HCT116 (cell line): ENCODE data around the gene DCP1A. TPM values are rescaled to one million over a fixed set of nuclear protein-coding genes. Genes with fewer than 3 reads are reported as not detected.

Source experiments
- ATAC-seq: fragments of 200-7000 bp; cut with Tn5 transposase; 2 replicates; pipeline ENCODE4 v1.9.1; 2020; ENCODE audit warnings: mild to moderate bottlenecking, moderate library complexity
- BruUV-seq: library from RNA; stranded (reverse); fragments of 400-500 nt; replicated peaks from 2 replicates; lab custom pipeline; 2021; lab: Mats Ljungman, UMichigan
- CTCF ChIA-PET: fragments of 300-600 bp; sonication (Branson Sonifier 250); formaldehyde crosslinking; loops from one replicate; lab custom pipeline; 2021; ENCODE audit warnings: antibody characterized with exemption; lab: Charles Lee
- POLR2A ChIA-PET: fragments of 300-600, 350-600 bp; sonication (Branson Sonifier 250); formaldehyde crosslinking; loops from one replicate; lab custom pipeline; 2021; ENCODE audit warnings: antibody characterized with exemption; lab: Charles Lee
- RAD21 ChIA-PET, 2 experiments: fragments of 300-600 bp; sonication (Branson Sonifier 250); formaldehyde crosslinking; loops; one replicate each; lab custom pipeline; 2023; ENCODE audit warnings: low total read pairs in 2 of 2; ENCODE audit not compliant: uncharacterized antibody in 2 of 2, unreplicated experiment in 2 of 2, low non-redundant PET in 1 of 2; lab: Charles Lee
- DNase-seq: peaks from one replicate; pipeline ENCODE4 v3.0.0-alpha.2; 2010; ENCODE audit warnings: low read depth, low spot score
- H2AFZ ChIP-seq: fragments of 200-600 bp; shearing (Covaris generic), sonication (generic); 2 replicates; pipeline ENCODE4 v1.6.1; 2017; ENCODE audit warnings: low read depth, mixed run types, mixed read lengths, antibody characterized with exemption, low read length; ENCODE audit not compliant: poor library complexity, severe bottlenecking
- H3K27ac ChIP-seq: 2 replicates; pipeline ENCODE4 v1.5.1; 2012; ENCODE audit warnings: low read depth, low read length
- H3K27me3 ChIP-seq: fragments of 200-600 bp; sonication (generic); 2 replicates; pipeline ENCODE4 v1.6.1; 2016; ENCODE audit warnings: mixed run types, low read length, mixed read lengths; ENCODE audit not compliant: insufficient read depth
- H3K36me3 ChIP-seq, 2 experiments: fragments of 200-500 bp in 1 of 2; fragments of 200-600 bp in 1 of 2; sonication (Bioruptor generic) in 1 of 2; sonication (generic) in 1 of 2; 2 replicates each; pipeline versions ENCODE4 v1.5.1 to v1.6.1; 2014 to 2016; ENCODE audit warnings: low read length in 2 of 2, inconsistent platforms in 1 of 2, mixed read lengths in 1 of 2, mixed run types in 1 of 2; ENCODE audit not compliant: insufficient read depth in 2 of 2, control insufficient read depth in 1 of 2
- H3K4me1 ChIP-seq, 2 experiments: fragments of 200-600 bp in 1 of 2; sonication (generic) in 1 of 2; 2 replicates each; pipeline versions ENCODE4 v1.5.1 to v1.6.1; 2012 to 2017; ENCODE audit warnings: low read length in 2 of 2, inconsistent platforms in 1 of 2, mild to moderate bottlenecking in 1 of 2, mixed read lengths in 1 of 2, mixed run types in 1 of 2, moderate library complexity in 1 of 2; ENCODE audit not compliant: insufficient read depth in 2 of 2, control insufficient read depth in 1 of 2
- H3K4me2 ChIP-seq: fragments of 200-600 bp; sonication (generic); 2 replicates; pipeline ENCODE4 v1.6.1; 2017; ENCODE audit warnings: mixed run types, low read length, mixed read lengths
- H3K4me3 ChIP-seq, 2 experiments: fragments of 200-600 bp in 1 of 2; sonication (generic) in 1 of 2; replicated peaks in 1 of 2; 2 replicates each; pipeline ENCODE4 v1.5.1; 2011 to 2016; ENCODE audit warnings: low read length in 2 of 2, control low read depth in 1 of 2, low read depth in 1 of 2, mild to moderate bottlenecking in 1 of 2, mixed read lengths in 1 of 2, mixed run types in 1 of 2
- H3K79me2 ChIP-seq: fragments of 200-600 bp; sonication (generic); 2 replicates; pipeline ENCODE4 v1.6.1; 2017; ENCODE audit warnings: mild to moderate bottlenecking, mixed run types, low read length, moderate library complexity, mixed read lengths; ENCODE audit not compliant: insufficient read depth
- H3K9ac ChIP-seq: fragments of 200-600 bp; sonication (generic); 2 replicates; pipeline ENCODE4 v1.6.1; 2016; ENCODE audit warnings: low read length, mixed read lengths
- H3K9me2 ChIP-seq: fragments of 200-600 bp; sonication (generic), shearing (Covaris generic); 2 replicates; pipeline ENCODE4 v1.6.1; 2017; ENCODE audit warnings: mixed run types, mild to moderate bottlenecking, moderate library complexity; ENCODE audit not compliant: insufficient read depth
- H3K9me3 ChIP-seq, 2 experiments: fragments of 200-500 bp in 1 of 2; fragments of 200-600 bp in 1 of 2; sonication (Bioruptor generic) in 1 of 2; sonication (generic) in 1 of 2; 2 replicates each; pipeline ENCODE4 v1.6.1; 2014 to 2017; ENCODE audit warnings: low read length in 2 of 2, mixed read lengths in 2 of 2, inconsistent platforms in 1 of 2, low read depth in 1 of 2, mild to moderate bottlenecking in 1 of 2, mixed run types in 1 of 2, moderate library complexity in 1 of 2; ENCODE audit not compliant: control insufficient read depth in 1 of 2, insufficient read depth in 1 of 2
- H4K20me1 ChIP-seq: fragments of 200-600 bp; sonication (generic), shearing (Covaris generic); 2 replicates; pipeline ENCODE4 v1.6.1; 2017; ENCODE audit warnings: mixed run types, mild to moderate bottlenecking, moderate library complexity; ENCODE audit not compliant: insufficient read depth
- CEBPB ChIP-seq: IDR thresholded peaks from 2 replicates; pipeline ENCODE4 v1.6.1; 2012; ENCODE audit warnings: low read depth
- EGR1 ChIP-seq: IDR thresholded peaks from 2 replicates; pipeline ENCODE4 v1.6.1; 2012; ENCODE audit warnings: low read depth
- ELF1 ChIP-seq: IDR thresholded peaks from 2 replicates; pipeline ENCODE4 v1.6.1; 2012; ENCODE audit warnings: low read depth, borderline replicate concordance
- EZH2 ChIP-seq: fragments of 200-600 bp; sonication (generic); IDR thresholded peaks from 2 replicates; pipeline ENCODE4 v1.6.1; 2017; ENCODE audit warnings: antibody characterized with exemption, mixed run types
- JUND ChIP-seq: IDR thresholded peaks from 2 replicates; pipeline ENCODE4 v1.6.1; 2012
- POLR2A ChIP-seq: IDR thresholded peaks from 2 replicates; pipeline ENCODE4 v1.7.0; 2011; ENCODE audit warnings: borderline replicate concordance; ENCODE audit not compliant: insufficient read depth, insufficient read length; ENCODE audit errors: extremely low read depth
- POLR2AphosphoS5 ChIP-seq: IDR thresholded peaks from 2 replicates; pipeline ENCODE4 v1.6.1; 2011; ENCODE audit warnings: mild to moderate bottlenecking, low read depth, low read length, moderate library complexity
- RAD21 ChIP-seq: IDR thresholded peaks from 2 replicates; pipeline ENCODE4 v1.6.1; 2012; ENCODE audit warnings: low read depth, mild to moderate bottlenecking
- SP1 ChIP-seq: IDR thresholded peaks from 2 replicates; pipeline ENCODE4 v1.6.1; 2012; ENCODE audit warnings: low read depth
- SRF ChIP-seq: IDR thresholded peaks from 2 replicates; pipeline ENCODE4 v1.6.1; 2012; ENCODE audit warnings: low read depth
- TCF7L2 ChIP-seq: IDR thresholded peaks from 2 replicates; pipeline ENCODE4 v1.7.0; 2011; ENCODE audit warnings: borderline replicate concordance, inconsistent platforms; ENCODE audit not compliant: insufficient read depth, insufficient read length; ENCODE audit errors: extremely low read depth
- YY1 ChIP-seq: IDR thresholded peaks from 2 replicates; pipeline ENCODE4 v1.6.1; 2011; ENCODE audit warnings: low read length, low read depth, moderate library complexity, mild to moderate bottlenecking; ENCODE audit not compliant: insufficient replicate concordance; ENCODE audit errors: extremely low read depth
- ZFX ChIP-seq: fragments of 450-650 bp; IDR thresholded peaks from 2 replicates; pipeline ENCODE4 v1.6.1; 2017
- intact Hi-C: fragments of 100-400 bp; cut with micrococcal nuclease; formaldehyde crosslinking; loops from 2 replicates; pipeline ENCODE4 v1.10.0; 2022
- total RNA-seq: library from RNA; stranded (reverse); gene quantifications from one replicate; pipeline ENCODE4 v1.2.1, GENCODE V29; 2021; ENCODE audit not compliant: unreplicated experiment
- TF ChIP-seq, protein P1 (sequence below): IDR thresholded peaks from 2 replicates; pipeline ENCODE4 v1.6.1; 2012
- TF ChIP-seq, protein P2 (sequence below), 3 experiments: fragments of 200-600 bp in 1 of 3; sonication (generic) in 1 of 3; IDR thresholded peaks in 2 of 3; conservative IDR thresholded peaks in 1 of 3; 2 replicates each; pipeline ENCODE4 v1.5.1; 2012 to 2017; ENCODE audit warnings: low read depth in 2 of 3, low read length in 2 of 3, antibody characterized with exemption in 1 of 3, borderline replicate concordance in 1 of 3, control low read depth in 1 of 3, mild to moderate bottlenecking in 1 of 3, mixed read lengths in 1 of 3, mixed run types in 1 of 3, moderate library complexity in 1 of 3; ENCODE audit not compliant: insufficient read depth in 1 of 3

The DCP1A gene
- total RNA-seq, 1 experiment from 2014 or later, result 33.2 TPM

DNA sequence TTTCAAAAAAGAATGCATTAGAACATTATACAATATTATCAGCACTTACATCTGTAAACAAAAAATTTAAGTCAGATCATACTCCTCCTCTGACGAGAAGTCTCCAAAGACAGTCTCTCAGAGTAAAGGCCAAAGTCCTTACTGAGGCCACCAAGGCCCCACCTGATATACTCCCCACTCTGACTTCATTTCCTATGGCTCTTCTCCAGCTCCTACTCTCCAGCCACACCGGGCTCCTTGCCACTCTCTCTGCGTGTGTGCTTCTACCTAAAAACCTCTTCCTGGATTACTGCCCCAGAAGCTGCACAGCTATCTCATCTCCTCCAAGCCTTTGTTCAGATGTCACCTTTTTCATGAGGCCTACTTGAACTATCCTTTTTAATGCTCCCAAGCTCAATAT, 5.0 kb downstream of the DCP1A start:
- H3K4me3 ChIP-seq, result no peak overlapping the region
- H3K9me2 ChIP-seq, result no peaks in the 10 kb centered on the region
- DNase-seq, result no peak
- peaks cover 0 to 8% of the 10 kb centered on the region in 2 experiments; a peak in 2 of 4 replicates for H3K4me1 ChIP-seq
- no peaks in the 10 kb centered on the region for H3K27me3 ChIP-seq
- peaks cover 82% of the 10 kb centered on the region for H3K79me2 ChIP-seq
- RAD21 ChIA-PET, result no interaction called here
- H3K4me2 ChIP-seq, result no peak overlapping the region
- H3K9ac ChIP-seq, result no peak overlapping the region
- no peak overlapping the region for H3K27ac ChIP-seq
- CTCF ChIA-PET, result no interaction called here
- H3K9me3 ChIP-seq, result no peaks in the 10 kb centered on the region
- H3K36me3 ChIP-seq, result peaks cover 14 to 25% of the 10 kb centered on the region in 2 experiments; a peak in 3 of 4 replicates
- ATAC-seq, result no peak
- POLR2A ChIA-PET, result no interaction called here
- no peaks in the 10 kb centered on the region for H4K20me1 ChIP-seq
- TF ChIP-seq EGR1 (no peak), ZFX (no peak), ELF1 (no peak), EZH2 (no peak), SP1 (no peak), POLR2AphosphoS5 (no peak), JUND (no peak), TCF7L2 (no peak), POLR2A (no peak), CEBPB (no peak), SRF (no peak), YY1 (no peak), RAD21 (no peak)
- TF ChIP-seq, protein P1, sequence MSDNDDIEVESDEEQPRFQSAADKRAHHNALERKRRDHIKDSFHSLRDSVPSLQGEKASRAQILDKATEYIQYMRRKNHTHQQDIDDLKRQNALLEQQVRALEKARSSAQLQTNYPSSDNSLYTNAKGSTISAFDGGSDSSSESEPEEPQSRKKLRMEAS, result no peak
- TF ChIP-seq, protein P2, sequence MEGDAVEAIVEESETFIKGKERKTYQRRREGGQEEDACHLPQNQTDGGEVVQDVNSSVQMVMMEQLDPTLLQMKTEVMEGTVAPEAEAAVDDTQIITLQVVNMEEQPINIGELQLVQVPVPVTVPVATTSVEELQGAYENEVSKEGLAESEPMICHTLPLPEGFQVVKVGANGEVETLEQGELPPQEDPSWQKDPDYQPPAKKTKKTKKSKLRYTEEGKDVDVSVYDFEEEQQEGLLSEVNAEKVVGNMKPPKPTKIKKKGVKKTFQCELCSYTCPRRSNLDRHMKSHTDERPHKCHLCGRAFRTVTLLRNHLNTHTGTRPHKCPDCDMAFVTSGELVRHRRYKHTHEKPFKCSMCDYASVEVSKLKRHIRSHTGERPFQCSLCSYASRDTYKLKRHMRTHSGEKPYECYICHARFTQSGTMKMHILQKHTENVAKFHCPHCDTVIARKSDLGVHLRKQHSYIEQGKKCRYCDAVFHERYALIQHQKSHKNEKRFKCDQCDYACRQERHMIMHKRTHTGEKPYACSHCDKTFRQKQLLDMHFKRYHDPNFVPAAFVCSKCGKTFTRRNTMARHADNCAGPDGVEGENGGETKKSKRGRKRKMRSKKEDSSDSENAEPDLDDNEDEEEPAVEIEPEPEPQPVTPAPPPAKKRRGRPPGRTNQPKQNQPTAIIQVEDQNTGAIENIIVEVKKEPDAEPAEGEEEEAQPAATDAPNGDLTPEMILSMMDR (IDR thresholded peaks at IDR 0.05 in 2 of 3, conservative IDR thresholded peaks at IDR 0.05 in 1 of 3; ENCODE audit: borderline replicate concordance in 1 of 3, insufficient read depth in 1 of 3, low read depth in 2 of 3, low read length in 2 of 3), result no peak
- no peak overlapping the region for H2AFZ ChIP-seq
- intact Hi-C loops, result no loop called here
- no TSS peak for BruUV-seq
